Hypothalamus (tissue), 51 donors: ENCODE results near the gene MR1.

Experiments used
- DNase-seq, 51 donors: peaks; one replicate each; lab custom pipeline; 2025; lab: John Stamatoyannopoulos, UW

Gene MR1

GRCh38 chr1:181061891-181062835 lies 28.4 kb downstream of the MR1 start:
- DNase-seq: peak in 8 of 51 donors; percentile 4 to 23 (median 10)

GRCh38 chr1:181062836-181063428 lies 29.1 kb downstream of the MR1 start:
- peak in 1 of 51 donors; percentile 21 for DNase-seq

GRCh38 chr1:181064011-181064623 lies 30.3 kb downstream of the MR1 start:
- no peak for DNase-seq

- no peak for DNase-seq
Observed at GRCh38 chr1:181064702-181065101, 30.9 kb downstream of the MR1 start.

- no peak for DNase-seq
Observed at GRCh38 chr1:181073638-181074037, 39.9 kb downstream of the MR1 start.

- DNase-seq: no peak
Observed at GRCh38 chr1:181075766-181076350, 42.1 kb downstream of the MR1 start.

- DNase-seq: no peak
Observed at GRCh38 chr1:181076852-181077251, 43.1 kb downstream of the MR1 start.

GRCh38 chr1:181077576-181078242 lies 43.9 kb downstream of the MR1 start:
- no peak for DNase-seq

- no peak for DNase-seq
Observed at GRCh38 chr1:181079382-181079781, 45.6 kb downstream of the MR1 start.

- DNase-seq: no peak
Observed at GRCh38 chr1:181079920-181080319, 46.1 kb downstream of the MR1 start.

GRCh38 chr1:181080556-181080955 lies 46.8 kb downstream of the MR1 start:
- DNase-seq: no peak

- no peak for DNase-seq
Observed at GRCh38 chr1:181081395-181081794, 47.6 kb downstream of the MR1 start.

GRCh38 chr1:181083842-181084605 lies 50.2 kb downstream of the MR1 start:
- DNase-seq: peak in 7 of 51 donors; percentile 6 to 22 (median 12)

- DNase-seq: no peak
Observed at GRCh38 chr1:181084606-181084969, 50.8 kb downstream of the MR1 start.

- no peak for DNase-seq
Observed at GRCh38 chr1:181086091-181086490, 52.3 kb downstream of the MR1 start.

GRCh38 chr1:181086926-181087325 lies 53.1 kb downstream of the MR1 start:
- no peak for DNase-seq

GRCh38 chr1:181087400-181087901 lies 53.7 kb downstream of the MR1 start:
- DNase-seq: no peak

- peak; percentile 62 to 97 (median 92) for DNase-seq
Observed at GRCh38 chr1:181088079-181089016, 54.6 kb downstream of the MR1 start, which contains the start of gene IER5. Gene IER5, plus strand, starts transcription at chr1:181088700. Its CDS starts 203 bp downstream, at chr1:181088903.
